Naive thymus-derived CD4-positive, alpha-beta T cell (primary cell): ENCODE measurements around the gene CREM. TPM values are rescaled to one million over a fixed set of nuclear protein-coding genes. Genes with fewer than 3 reads are reported as not detected.
A peak's percentile ranks its signal among the peaks of the same experiment; 100 is the strongest.

ENCODE experiments used
- ATAC-seq: fragments of 150-1000 bp; cut with Tn5 transposase; 2 replicates; pipeline ENCODE4 v1.10.0; 2021; ENCODE audit warnings: mild to moderate bottlenecking, moderate library complexity
- CTCF ChIA-PET: fragments of 350-600 bp; sonication (Branson Sonifier 250); formaldehyde crosslinking; loops from one replicate; lab custom pipeline; 2021; ENCODE audit warnings: antibody characterized with exemption; lab: Charles Lee
- POLR2A ChIA-PET: fragments of 350-600 bp; sonication (Branson Sonifier 250); formaldehyde crosslinking; loops from one replicate; lab custom pipeline; 2021; ENCODE audit warnings: antibody characterized with exemption, inconsistent platforms; lab: Charles Lee
- DNase-seq, 9 donors: peaks; one replicate each; pipeline versions ENCODE4 v3.0.0 to v3.0.0-alpha.2; 2020 to 2022; ENCODE audit warnings: mixed read lengths in 1 of 9
- H3K27ac ChIP-seq: one replicate; pipeline ENCODE4 v1.7.0; 2013; ENCODE audit warnings: mild to moderate bottlenecking, low read depth, low read length, moderate library complexity
- H3K27me3 ChIP-seq, 2 donors: one replicate each; pipeline ENCODE4 v1.7.0; 2013; ENCODE audit warnings: low read length in 2 of 2, mild to moderate bottlenecking in 2 of 2, moderate library complexity in 2 of 2; ENCODE audit not compliant: control insufficient read depth in 2 of 2, insufficient read depth in 2 of 2
- H3K36me3 ChIP-seq, 3 experiments: 1 replicate in 2 of 3; 2 replicates in 1 of 3; pipeline ENCODE4 v1.7.0; 2013; ENCODE audit warnings: low read length in 3 of 3, mild to moderate bottlenecking in 3 of 3, moderate library complexity in 1 of 3; ENCODE audit not compliant: insufficient read depth in 3 of 3, control insufficient read depth in 2 of 3
- H3K4me1 ChIP-seq, 2 donors: one replicate each; pipeline ENCODE4 v1.7.0; 2013; ENCODE audit warnings: low read length in 2 of 2, mild to moderate bottlenecking in 2 of 2, moderate library complexity in 1 of 2; ENCODE audit not compliant: control insufficient read depth in 2 of 2, insufficient read depth in 2 of 2
- H3K4me3 ChIP-seq: 2 replicates; pipeline ENCODE4 v1.7.0; 2013; ENCODE audit warnings: mild to moderate bottlenecking, low read length
- H3K9me3 ChIP-seq, 3 experiments: 1 replicate in 2 of 3; 2 replicates in 1 of 3; pipeline ENCODE4 v1.7.0; 2013; ENCODE audit warnings: low read length in 3 of 3; ENCODE audit not compliant: control insufficient read depth in 2 of 3
- H3K27ac Mint-ChIP-seq, 9 donors: one replicate each; pipeline ENCODE4 v1.8.0; 2020 to 2022; ENCODE audit warnings: mixed read lengths in 9 of 9, mild to moderate bottlenecking in 8 of 9, moderate library complexity in 5 of 9, inconsistent platforms in 2 of 9
- H3K27me3 Mint-ChIP-seq, 5 donors: one replicate each; pipeline ENCODE4 v1.8.0; 2021 to 2022; ENCODE audit warnings: mixed read lengths in 5 of 5, mild to moderate bottlenecking in 1 of 5
- H3K36me3 Mint-ChIP-seq, 5 donors: one replicate each; pipeline ENCODE4 v1.8.0; 2020 to 2022; ENCODE audit warnings: mixed read lengths in 5 of 5, mild to moderate bottlenecking in 3 of 5, inconsistent platforms in 1 of 5
- H3K4me1 Mint-ChIP-seq, 7 donors: one replicate each; pipeline ENCODE4 v1.8.0; 2020 to 2022; ENCODE audit warnings: mixed read lengths in 7 of 7, mild to moderate bottlenecking in 3 of 7, inconsistent platforms in 1 of 7
- H3K4me3 Mint-ChIP-seq, 10 donors: one replicate each; pipeline ENCODE4 v1.8.0; 2020 to 2022; ENCODE audit warnings: mild to moderate bottlenecking in 10 of 10, mixed read lengths in 10 of 10, moderate library complexity in 6 of 10, inconsistent platforms in 2 of 10
- H3K9me3 Mint-ChIP-seq, 11 donors: one replicate each; pipeline ENCODE4 v1.8.0; 2020 to 2022; ENCODE audit warnings: mixed read lengths in 11 of 11, mild to moderate bottlenecking in 4 of 11, inconsistent platforms in 1 of 11, moderate library complexity in 1 of 11
- intact Hi-C, 2 donors: fragments of 100-400 bp; cut with micrococcal nuclease; formaldehyde crosslinking; loops; one replicate each; pipeline ENCODE4 v1.15.1; 2023
- polyA plus RNA-seq, 2 donors: library from polyadenylated mRNA; unstranded; fragments of 300-500 nt; fragmentation: Illumina TruSeq; gene quantifications; one replicate each; pipeline ENCODE4 v1.2.3, GENCODE V29; 2021
- total RNA-seq, 6 experiments: library from RNA in 5 of 6; stranded (reverse) in 5 of 6; gene quantifications; 1 replicate in 5 of 6; 2 replicates in 1 of 6; pipeline ENCODE4 v1.2.3 and lab custom pipeline; 2021 to 2026

The CREM gene
- total and polyA plus RNA-seq, 7 experiments from 2014 or later: 13.3 to 76.2 (median 19.7) TPM

- no peak for DNase-seq
- intact Hi-C loops: loop anchor here in 1 of 2 donors (1.0 kb wide), 2 partner anchors 7 to 14 kb away; no protein-coding TSS in a partner anchor
- no peak for ATAC-seq
- Histone ChIP-seq H3K27me3 (no peaks in the 10 kb centered on the region), H3K9me3 (no peaks in the 10 kb centered on the region), H3K27ac (no peak overlapping the region), H3K4me1 (no peaks in the 10 kb centered on the region), H3K36me3 (no peaks in the 10 kb centered on the region), H3K4me3 (no peak overlapping the region)
- peaks cover 0 to 39% (median 5%) of the 10 kb centered on the region in 5 donors for H3K36me3 Mint-ChIP-seq
- no peaks in the 10 kb centered on the region for H3K27me3 Mint-ChIP-seq
- ChIA-PET POLR2A (no interaction called here), CTCF (no interaction called here)
- peak overlapping the region in 1 of 10 donors; percentile 85 for H3K4me3 Mint-ChIP-seq
- no peaks in the 10 kb centered on the region for H3K9me3 Mint-ChIP-seq
- H3K27ac Mint-ChIP-seq: peak overlapping the region in 3 of 9 donors; percentile 34 to 96 (median 72)
- H3K4me1 Mint-ChIP-seq: peaks cover 0 to 58% (median 0%) of the 10 kb centered on the region in 7 donors
Measured at GRCh38 chr10:35208949-35209613, 82.4 kb downstream of the CREM start.

DNA sequence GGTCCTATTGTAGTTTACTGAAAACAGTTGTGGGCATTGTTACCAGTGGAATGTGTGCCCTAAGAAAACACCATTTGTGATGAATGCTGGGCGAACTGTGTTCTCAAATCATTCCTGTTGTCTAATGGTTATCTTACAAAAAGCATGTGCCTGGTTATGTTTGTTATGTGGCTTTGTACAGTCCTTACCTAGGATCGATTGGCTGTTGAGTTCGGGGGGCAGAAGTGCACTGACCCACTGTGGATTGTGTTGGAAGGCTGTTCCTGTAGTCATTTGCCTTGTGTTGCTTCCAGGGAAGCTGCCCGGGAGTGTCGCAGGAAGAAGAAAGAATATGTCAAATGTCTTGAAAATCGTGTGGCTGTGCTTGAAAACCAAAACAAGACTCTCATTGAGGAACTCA is 84.3 kb downstream of the CREM start:
- intact Hi-C loops: no loop called here
- Mint-ChIP-seq H3K36me3 (peaks cover 0 to 40% (median 5%) of the 10 kb centered on the region in 5 donors), H3K4me3 (peak overlapping the region in 1 of 10 donors; percentile 45), H3K27me3 (no peaks in the 10 kb centered on the region), H3K27ac (peak overlapping the region in 7 of 9 donors; percentile 1 to 86 (median 25)), H3K9me3 (no peaks in the 10 kb centered on the region), H3K4me1 (peaks cover 0 to 53% (median 0%) of the 10 kb centered on the region in 7 donors)
- H3K4me3 ChIP-seq: no peak overlapping the region
- ATAC-seq: no peak
- no peaks in the 10 kb centered on the region for H3K9me3 ChIP-seq
- no peaks in the 10 kb centered on the region for H3K4me1 ChIP-seq
- CTCF ChIA-PET: no interaction called here
- H3K27ac ChIP-seq: no peak overlapping the region
- POLR2A ChIA-PET: no interaction called here
- no peaks in the 10 kb centered on the region for H3K36me3 ChIP-seq
- no peak for DNase-seq
- no peaks in the 10 kb centered on the region for H3K27me3 ChIP-seq

GRCh38 chr10:35211390-35211789 is 84.7 kb downstream of the CREM start:
- H3K27ac Mint-ChIP-seq: peak overlapping the region in 5 of 9 donors; percentile 23 to 86 (median 46)
- no peaks in the 10 kb centered on the region for H3K9me3 Mint-ChIP-seq
- peaks cover 0 to 54% (median 0%) of the 10 kb centered on the region in 7 donors for H3K4me1 Mint-ChIP-seq
- H3K4me1 ChIP-seq: no peaks in the 10 kb centered on the region
- intact Hi-C loops: no loop called here
- CTCF ChIA-PET: no interaction called here
- H3K36me3 ChIP-seq: no peaks in the 10 kb centered on the region
- POLR2A ChIA-PET: interaction anchor here (0.9 kb wide), 1 partner anchor 13 kb away, joined by 3 read pairs; no protein-coding TSS in a partner anchor
- H3K27ac ChIP-seq: no peak overlapping the region
- peak overlapping the region in 1 of 10 donors; percentile 45 for H3K4me3 Mint-ChIP-seq
- no peak for DNase-seq
- no peaks in the 10 kb centered on the region for H3K9me3 ChIP-seq
- H3K27me3 Mint-ChIP-seq: no peaks in the 10 kb centered on the region
- no peaks in the 10 kb centered on the region for H3K27me3 ChIP-seq
- ATAC-seq: no peak
- no peak overlapping the region for H3K4me3 ChIP-seq
- peaks cover 0 to 37% (median 5%) of the 10 kb centered on the region in 5 donors for H3K36me3 Mint-ChIP-seq

DNA sequence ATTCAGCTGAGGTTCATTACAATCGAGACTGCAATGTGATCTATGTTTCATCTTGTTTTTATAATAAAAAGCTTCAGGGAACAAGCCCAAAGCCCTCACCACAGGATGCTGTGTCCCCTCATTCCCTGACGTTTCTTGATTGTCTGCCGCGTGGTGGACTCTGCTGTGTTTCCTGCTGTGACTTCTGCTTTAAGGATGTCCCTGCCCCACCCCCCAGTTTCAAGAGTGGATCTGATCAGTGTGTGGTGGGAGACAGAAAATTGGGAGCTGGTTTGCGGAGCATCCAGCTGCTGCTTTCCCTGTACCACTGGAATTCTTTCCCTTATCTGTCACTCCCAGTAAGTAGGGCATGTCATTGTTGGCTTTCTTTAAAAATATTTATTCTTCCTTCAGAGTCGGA is 86.2 kb downstream of the CREM start:
- DNase-seq (no peak), ATAC-seq (no peak)
- no peaks in the 10 kb centered on the region for H3K9me3 Mint-ChIP-seq
- no peaks in the 10 kb centered on the region for H3K27me3 Mint-ChIP-seq
- CTCF ChIA-PET: interaction anchor here (1.7 to 2.0 kb wide), 2 partner anchors 17 to 92 kb away, joined by 6 to 12 read pairs; no protein-coding TSS in a partner anchor
- peak overlapping the region in 1 of 10 donors; percentile 18 for H3K4me3 Mint-ChIP-seq
- Histone ChIP-seq H3K4me1 (no peaks in the 10 kb centered on the region), H3K9me3 (no peaks in the 10 kb centered on the region), H3K27me3 (no peaks in the 10 kb centered on the region), H3K36me3 (no peaks in the 10 kb centered on the region), H3K4me3 (no peak overlapping the region), H3K27ac (no peak overlapping the region)
- peaks cover 0 to 63% (median under 1%) of the 10 kb centered on the region in 7 donors for H3K4me1 Mint-ChIP-seq
- peak overlapping the region in 2 of 9 donors; percentile 10 to 65 for H3K27ac Mint-ChIP-seq
- H3K36me3 Mint-ChIP-seq: peaks cover 0 to 31% (median 5%) of the 10 kb centered on the region in 5 donors
- intact Hi-C loops: no loop called here
- POLR2A ChIA-PET: interaction anchor here (1.0 kb wide), 1 partner anchor 87 kb away, joined by 3 read pairs; the partner anchor contains the start of gene CREM

GRCh38 chr10:35213699-35214098 is 87.1 kb downstream of the CREM start:
- DNase-seq (no peak), ATAC-seq (no peak)
- Histone ChIP-seq H3K27me3 (no peaks in the 10 kb centered on the region), H3K27ac (no peak overlapping the region), H3K4me3 (no peak overlapping the region), H3K36me3 (no peaks in the 10 kb centered on the region), H3K9me3 (no peaks in the 10 kb centered on the region), H3K4me1 (no peaks in the 10 kb centered on the region)
- H3K27me3 Mint-ChIP-seq: no peaks in the 10 kb centered on the region
- peaks cover 0 to 27% (median 5%) of the 10 kb centered on the region in 5 donors for H3K36me3 Mint-ChIP-seq
- POLR2A ChIA-PET: interaction anchor here (1.0 kb wide), 1 partner anchor 87 kb away, joined by 3 read pairs; the partner anchor contains the start of gene CREM
- peaks cover 4 to 67% (median 6%) of the 10 kb centered on the region in 7 donors for H3K4me1 Mint-ChIP-seq
- peak overlapping the region in 7 of 9 donors; percentile 0 to 70 (median 57) for H3K27ac Mint-ChIP-seq
- no peaks in the 10 kb centered on the region for H3K9me3 Mint-ChIP-seq
- H3K4me3 Mint-ChIP-seq: no peak overlapping the region
- CTCF ChIA-PET: interaction anchor here (1.7 to 2.0 kb wide), 2 partner anchors 18 to 93 kb away, joined by 6 to 12 read pairs; no protein-coding TSS in a partner anchor
- intact Hi-C loops: no loop called here

DNA sequence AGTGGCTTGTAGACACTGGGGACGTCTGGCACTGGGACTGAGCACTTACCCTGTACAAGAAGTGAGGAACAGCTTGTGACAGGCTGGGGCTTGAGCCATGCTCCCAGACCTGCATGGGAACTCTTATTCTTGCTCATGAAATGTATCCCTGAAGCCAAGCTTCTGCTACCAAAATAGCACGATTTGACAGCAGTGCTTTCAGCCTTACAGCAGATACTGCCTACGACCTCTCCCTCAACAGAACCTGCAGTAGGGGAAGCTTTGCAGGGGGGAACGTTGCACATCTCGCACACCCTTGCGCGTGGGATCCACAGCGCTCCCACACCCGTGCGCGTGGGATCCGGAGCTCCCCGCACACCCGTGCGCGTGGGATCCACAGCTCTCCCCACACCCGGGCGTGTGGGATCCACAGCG is 88.0 kb downstream of the CREM start:
- Histone ChIP-seq H3K27ac (no peak overlapping the region), H3K9me3 (no peaks in the 10 kb centered on the region), H3K4me1 (no peaks in the 10 kb centered on the region), H3K27me3 (no peaks in the 10 kb centered on the region), H3K4me3 (no peak overlapping the region), H3K36me3 (no peaks in the 10 kb centered on the region)
- ChIA-PET POLR2A (no interaction called here), CTCF (interaction anchor here (2.0 kb wide), 1 partner anchor 94 kb away, joined by 12 read pairs; no protein-coding TSS in a partner anchor)
- Mint-ChIP-seq H3K27ac (peak overlapping the region in 2 of 9 donors; percentile 20 to 57), H3K27me3 (no peaks in the 10 kb centered on the region), H3K4me1 (peaks cover 5 to 67% (median 10%) of the 10 kb centered on the region in 7 donors), H3K9me3 (no peaks in the 10 kb centered on the region), H3K36me3 (peaks cover 0 to 21% (median 0%) of the 10 kb centered on the region in 5 donors), H3K4me3 (no peak overlapping the region)
- ATAC-seq: no peak
- intact Hi-C loops: loop anchor here (5.0 kb wide), 2 partner anchors 123 to 202 kb away; partner anchors contain the start of gene CCNY (in 2 of the 2)
- DNase-seq: no peak
